Activated CD8-positive, alpha-beta memory T cell treated with anti-CD3 and anti-CD28 coated beads for 1 hour (primary cell): ENCODE data around the gene ARHGEF10L.
"Not testable (repeated sequence)": the region's sequence is repeated elsewhere in the genome, so short reads cannot be mapped to it uniquely, and the experiment has no call there.

Source experiments
- DNase-seq, 2 donors: peaks; one replicate each; pipeline ENCODE4 v3.0.0-alpha.2; 2020; ENCODE audit warnings: low read depth in 1 of 2; ENCODE audit errors: extremely low read depth in 1 of 2

Gene ARHGEF10L

GRCh38 chr1:17733661-17734060, 194.2 kb downstream of the ARHGEF10L start:
- DNase-seq = no peak

DNA sequence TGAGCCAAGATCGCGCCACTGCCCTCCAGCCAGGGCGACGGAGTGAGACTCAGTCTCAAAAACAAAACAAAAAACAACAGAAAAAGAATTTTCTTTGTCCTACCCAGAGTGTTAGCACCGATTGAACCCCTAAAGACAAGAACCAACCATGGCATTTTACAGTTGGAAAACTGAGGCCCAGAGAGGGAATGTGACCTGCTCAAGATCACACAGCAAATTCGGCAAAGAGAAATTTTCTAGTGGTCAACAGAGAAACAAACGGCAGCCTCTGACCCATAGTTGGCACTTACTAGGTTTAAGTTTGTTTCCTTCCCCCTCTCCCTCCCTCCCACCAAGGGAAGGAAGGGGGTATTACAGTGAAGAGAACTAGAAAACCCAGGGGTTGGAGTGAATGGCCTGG, 195.1 kb downstream of the ARHGEF10L start:
- no peak for DNase-seq

- no peak for DNase-seq
Observed at GRCh38 chr1:17735348-17735747, 195.8 kb downstream of the ARHGEF10L start.

- no peak for DNase-seq
Observed at GRCh38 chr1:17735793-17736192, 196.3 kb downstream of the ARHGEF10L start.

DNA sequence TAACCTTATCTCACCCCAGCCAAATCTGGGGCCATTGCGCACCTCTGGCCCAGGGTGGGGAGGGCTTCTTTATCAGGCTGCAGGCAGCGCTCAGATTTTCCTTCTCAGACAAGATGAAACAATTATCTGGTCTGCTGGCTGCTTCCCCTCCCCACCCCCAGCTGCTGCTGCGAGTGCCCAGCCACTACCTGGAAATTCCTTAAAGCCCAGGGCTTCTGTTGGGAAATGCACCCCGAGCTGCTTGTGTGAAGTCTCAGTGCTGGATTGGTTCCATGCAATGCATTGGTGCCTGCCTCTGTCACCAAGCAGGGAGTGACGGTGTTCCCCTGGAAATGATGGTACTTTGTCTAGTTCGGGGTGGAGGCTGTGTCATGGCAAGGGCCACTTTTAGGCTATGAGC, 197.1 kb downstream of the ARHGEF10L start:
- DNase-seq = no peak

DNA sequence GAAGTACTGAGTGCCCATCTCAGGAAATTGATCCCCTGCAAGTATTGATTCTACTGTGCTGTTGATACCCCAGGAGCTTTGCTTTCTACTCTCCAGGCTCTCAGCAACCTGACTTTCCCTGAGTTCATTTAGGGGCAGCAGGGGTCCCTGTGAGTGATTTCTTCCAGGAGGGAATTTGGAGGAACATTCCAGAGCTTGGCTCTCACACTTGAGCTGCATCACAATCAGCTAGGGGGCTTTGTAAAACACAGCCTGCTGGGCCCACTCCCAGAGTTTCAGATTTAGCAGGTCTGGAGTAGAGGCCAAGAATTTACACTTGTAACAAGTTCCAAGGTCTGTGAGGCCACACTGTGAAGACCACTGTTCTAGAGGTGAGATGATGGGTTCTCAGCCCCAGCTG, 199.6 kb downstream of the ARHGEF10L start:
- DNase-seq = no peak

- no peak for DNase-seq
Observed at GRCh38 chr1:17741052-17741451, 201.6 kb downstream of the ARHGEF10L start.

DNA sequence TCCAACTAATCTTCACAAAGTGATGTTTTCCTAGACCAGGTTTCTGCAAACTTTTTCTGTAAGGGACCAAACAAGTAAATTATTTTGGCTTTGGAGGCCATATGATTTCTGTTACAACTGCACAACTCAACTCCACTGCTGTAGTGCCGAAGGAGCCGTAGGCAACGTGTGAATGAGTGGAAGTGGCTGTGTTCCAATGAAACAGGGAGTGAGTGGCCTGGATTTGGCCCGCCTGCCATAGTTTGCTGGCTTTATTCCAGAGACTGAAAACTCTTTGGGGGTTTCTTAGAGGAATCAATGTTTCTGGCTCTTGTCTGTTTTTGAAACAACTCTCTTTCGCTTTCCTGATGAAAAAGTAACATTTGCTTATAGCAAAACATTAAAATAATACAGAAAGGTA, 203.1 kb downstream of the ARHGEF10L start:
- DNase-seq = no peak

DNA sequence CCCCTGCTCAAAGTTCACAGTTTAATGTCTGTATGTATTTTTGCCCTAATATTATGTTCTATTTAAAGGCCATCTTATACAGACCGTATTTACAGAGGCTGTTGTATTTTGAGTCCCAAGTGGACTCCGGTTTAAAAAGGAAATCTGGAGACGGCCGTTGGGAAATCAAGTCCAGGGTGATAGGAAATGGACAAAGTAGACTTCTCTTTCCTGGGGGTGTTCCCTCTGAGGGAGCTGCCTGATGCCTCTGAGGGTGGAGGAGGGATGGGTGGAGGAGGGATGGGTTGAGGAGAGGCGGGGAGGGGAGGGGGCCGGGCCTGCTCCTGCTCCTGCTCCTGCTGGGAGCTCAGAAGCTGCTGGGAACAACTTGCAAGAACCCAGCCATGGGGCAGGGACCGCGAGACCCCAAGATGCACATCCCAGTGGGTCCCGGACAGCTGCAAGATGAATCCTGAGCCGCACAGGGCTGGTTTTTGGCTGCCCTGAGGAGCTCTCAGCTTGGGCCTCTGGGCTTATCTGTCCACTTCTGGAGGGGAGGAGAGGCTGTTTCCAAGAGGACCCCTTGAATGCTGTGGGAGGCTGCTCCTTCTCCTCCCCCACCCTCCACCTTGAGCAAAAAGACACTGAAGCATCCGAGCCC, 203.6 kb downstream of the ARHGEF10L start:
- DNase-seq = no peak

DNA sequence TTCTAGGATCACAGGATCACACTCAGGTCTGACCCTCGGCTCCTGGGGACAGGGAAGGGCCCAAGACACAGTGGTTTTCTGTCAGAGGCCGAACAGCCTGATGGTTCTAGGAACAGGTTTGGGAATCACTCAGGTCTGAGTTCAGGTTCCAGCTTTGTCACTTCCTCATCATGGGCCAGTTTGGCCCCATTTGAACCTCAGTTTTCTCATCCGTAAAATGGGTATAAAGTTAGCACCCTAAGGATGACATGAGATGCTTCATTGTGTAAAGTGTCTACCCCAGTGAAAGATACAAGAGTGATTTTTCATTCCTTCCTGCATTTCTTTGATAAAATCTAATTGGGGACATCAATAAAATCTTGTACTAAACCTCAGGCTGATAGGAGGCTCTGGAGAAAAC, 204.4 kb downstream of the ARHGEF10L start:
- no peak for DNase-seq

- no peak for DNase-seq
Observed at GRCh38 chr1:17744666-17745478, 205.4 kb downstream of the ARHGEF10L start.

DNA sequence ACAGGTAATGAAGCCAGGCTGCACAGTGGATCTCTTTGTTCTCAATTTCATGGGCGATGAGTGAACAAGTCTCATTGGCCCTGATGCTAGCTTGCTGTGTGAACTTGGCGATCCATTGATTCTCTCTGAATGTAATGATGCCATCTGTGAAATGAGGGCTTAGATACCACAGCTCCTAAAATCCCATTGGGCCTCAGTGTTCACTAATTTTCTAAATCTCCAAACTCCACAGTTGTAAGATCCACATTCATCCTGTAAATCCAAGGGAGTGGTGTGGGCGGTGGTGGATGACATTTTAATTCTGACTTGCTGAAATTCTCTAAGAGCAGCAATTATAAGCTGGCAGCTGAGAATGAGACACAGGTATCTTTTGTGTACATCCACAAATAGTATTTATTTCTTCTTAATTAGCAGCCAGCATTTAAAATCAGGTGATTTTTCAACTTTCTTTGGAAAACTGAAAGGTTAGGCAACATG, 206.0 kb downstream of the ARHGEF10L start:
- no peak for DNase-seq

GRCh38 chr1:17746281-17746680, 206.8 kb downstream of the ARHGEF10L start:
- not testable (repeated sequence) for DNase-seq

- no peak for DNase-seq
Observed at GRCh38 chr1:17746920-17747319, 207.4 kb downstream of the ARHGEF10L start.
